ENCODE measurements around the gene AGR2.

AGR2 gene

GRCh38 chr7:16759840-16760239 lies 45.0 kb downstream of the AGR2 start:
- no peak overlapping the region for H3K27ac ChIP-seq
- no peak for TF ChIP-seq CTCF (conservative IDR thresholded peaks at IDR 0.05)

GRCh38 chr7:16758631-16759611 lies 45.9 kb downstream of the AGR2 start:
- no peak for TF ChIP-seq CTCF (conservative IDR thresholded peaks at IDR 0.05)
- H3K27ac ChIP-seq, result no peak overlapping the region

GRCh38 chr7:16758036-16758435 lies 46.8 kb downstream of the AGR2 start:
- no peak overlapping the region for H3K27ac ChIP-seq

GRCh38 chr7:16755397-16755796 lies 49.4 kb downstream of the AGR2 start:
- H3K27ac ChIP-seq, result peak overlapping the region; percentile 85
- TF ChIP-seq CTCF (conservative IDR thresholded peaks at IDR 0.05), result no peak

More at GRCh38 chr7:16758036-16758435, 46.8 kb downstream of the AGR2 start:
- no peak for TF ChIP-seq CTCF (conservative IDR thresholded peaks at IDR 0.05)

GRCh38 chr7:16754856-16755317 lies 49.9 kb downstream of the AGR2 start:
- peak overlapping the region; percentile 85 for H3K27ac ChIP-seq
- TF ChIP-seq CTCF (conservative IDR thresholded peaks at IDR 0.05), result no peak

- TF ChIP-seq CTCF (conservative IDR thresholded peaks at IDR 0.05), result no peak
- peak overlapping the region; percentile 85 for H3K27ac ChIP-seq
These were observed 50.6 kb downstream of the AGR2 start for GRCh38 chr7:16753932-16754855.

Measured in VCaP (cell line).